NCI-H446 treated with DMSO at 0.1 percent for 48 hours (cell line): Measurements from ENCODE around the gene RPS2.
"Not testable (repeated sequence)": the region's sequence is repeated elsewhere in the genome, so short reads cannot be mapped to it uniquely, and the experiment has no call there.

Source experiments
- DNase-seq: peaks from one replicate; lab custom pipeline; 2025; lab: John Stamatoyannopoulos, UW

RPS2 gene

GRCh38 chr16:1942047-1942809, 22.4 kb downstream of the RPS2 start:
- no peak for DNase-seq

- DNase-seq: no peak
Measured at GRCh38 chr16:1941162-1942046, 23.2 kb downstream of the RPS2 start.

GRCh38 chr16:1940273-1941161, 24.1 kb downstream of the RPS2 start:
- no peak for DNase-seq

GRCh38 chr16:1939833-1940232, 24.8 kb downstream of the RPS2 start:
- not testable (repeated sequence) for DNase-seq

GRCh38 chr16:1938910-1939309, 25.7 kb downstream of the RPS2 start:
- no peak for DNase-seq

GRCh38 chr16:1938316-1938715, 26.3 kb downstream of the RPS2 start:
- DNase-seq: no peak

GRCh38 chr16:1936945-1937479, 27.6 kb downstream of the RPS2 start:
- no peak for DNase-seq

- no peak for DNase-seq
Measured at GRCh38 chr16:1933097-1933661, 31.4 kb downstream of the RPS2 start.

- no peak for DNase-seq
Measured at GRCh38 chr16:1932050-1933028, 32.3 kb downstream of the RPS2 start.

GRCh38 chr16:1930338-1930720, 34.3 kb downstream of the RPS2 start:
- DNase-seq: no peak

- peak; percentile 33 for DNase-seq
Measured at GRCh38 chr16:1929578-1930337, 34.9 kb downstream of the RPS2 start.

- no peak for DNase-seq
Measured at GRCh38 chr16:1929105-1929504, 35.5 kb downstream of the RPS2 start.

GRCh38 chr16:1926271-1926670, 38.4 kb downstream of the RPS2 start:
- no peak for DNase-seq

GRCh38 chr16:1924095-1924494, 40.5 kb downstream of the RPS2 start:
- DNase-seq: no peak

GRCh38 chr16:1923299-1924034, 41.2 kb downstream of the RPS2 start:
- no peak for DNase-seq

GRCh38 chr16:1922357-1922756, 42.3 kb downstream of the RPS2 start:
- DNase-seq: no peak

- no peak for DNase-seq
Measured at GRCh38 chr16:1920727-1921171, 43.9 kb downstream of the RPS2 start.

- DNase-seq: not testable (repeated sequence)
Measured at GRCh38 chr16:1920122-1920521, 44.5 kb downstream of the RPS2 start.
